DOHH2 (cell line): ENCODE results near the gene PAQR4.
A peak's percentile ranks its signal among the peaks of the same experiment; 100 is the strongest.

Source experiments
- CTCF ChIP-seq: fragments of 200-600 bp; sonication (generic); IDR thresholded peaks from one replicate; pipeline ENCODE4 v1.5.1; 2014; ENCODE audit warnings: antibody characterized with exemption, mild to moderate bottlenecking, low read depth, low read length; ENCODE audit not compliant: poor library complexity, severe bottlenecking
- EZH2phosphoT487 ChIP-seq: fragments of 200-600 bp; sonication (generic); IDR thresholded peaks from 2 replicates; pipeline ENCODE4 v1.6.1; 2017; ENCODE audit warnings: borderline replicate concordance, mild to moderate bottlenecking, antibody characterized with exemption, low read length, moderate library complexity, mixed read lengths

DNA sequence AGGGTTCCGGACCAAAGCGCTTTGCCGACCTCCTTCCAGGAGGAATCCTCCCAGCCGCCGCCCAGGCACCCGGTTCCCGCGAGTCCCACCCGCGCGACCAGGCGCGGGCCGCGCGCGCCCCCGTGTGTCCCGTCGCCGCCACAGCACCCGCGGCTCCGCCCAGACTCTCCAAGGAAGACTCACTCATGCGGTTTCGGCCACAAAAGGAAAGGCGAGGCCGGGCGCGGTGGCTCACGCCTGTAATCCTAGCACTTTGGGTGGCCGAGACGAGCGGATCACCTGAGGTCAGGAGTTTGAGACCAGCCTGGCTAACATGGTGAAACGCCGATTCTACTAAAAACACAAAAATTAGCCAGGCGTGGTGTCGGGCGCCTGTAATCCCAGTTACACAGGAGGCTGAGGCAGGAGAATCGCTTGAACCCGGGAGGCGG, 14.6 kb downstream of the PAQR4 start:
- TF ChIP-seq CTCF (peak; percentile 87), EZH2phosphoT487 (no peak)
